Endodermal cell (in vitro differentiated cells): ENCODE results near the gene KLK4. TPM values are rescaled to one million over a fixed set of nuclear protein-coding genes. Genes with fewer than 3 reads are reported as not detected.

Experiments used
- DNase-seq: peaks from one replicate; pipeline ENCODE4 v3.0.0-alpha.2; 2017
- H3K27ac ChIP-seq: 2 replicates; pipeline ENCODE4 v1.5.1; 2013; ENCODE audit warnings: mild to moderate bottlenecking, low read depth, low read length, moderate library complexity
- H3K27me3 ChIP-seq: 2 replicates; pipeline ENCODE4 v1.6.1; 2013; ENCODE audit warnings: mild to moderate bottlenecking, low read length, moderate library complexity; ENCODE audit not compliant: insufficient read depth, control insufficient read depth, poor library complexity, severe bottlenecking
- H3K36me3 ChIP-seq: 2 replicates; pipeline ENCODE4 v1.7.0; 2013; ENCODE audit warnings: mild to moderate bottlenecking, low read length, moderate library complexity; ENCODE audit not compliant: control insufficient read depth, insufficient read depth
- H3K4me1 ChIP-seq: one replicate; pipeline ENCODE4 v1.7.0; 2013; ENCODE audit warnings: low read length; ENCODE audit not compliant: control insufficient read depth, insufficient read depth
- H3K4me3 ChIP-seq: 2 replicates; pipeline ENCODE4 v1.5.1; 2013; ENCODE audit warnings: mild to moderate bottlenecking, low read length, moderate library complexity
- H3K9ac ChIP-seq: 2 replicates; pipeline ENCODE4 v1.6.1; 2013; ENCODE audit warnings: mild to moderate bottlenecking, low read length, moderate library complexity; ENCODE audit not compliant: poor library complexity, severe bottlenecking; ENCODE audit errors: extremely low read depth
- H3K9me3 ChIP-seq: 2 replicates; pipeline ENCODE4 v1.6.1; 2013; ENCODE audit warnings: mild to moderate bottlenecking, low read length, moderate library complexity; ENCODE audit not compliant: control insufficient read depth
- H3K27ac Mint-ChIP-seq: 2 replicates; pipeline ENCODE4 v1.8.0; 2020; ENCODE audit warnings: mixed read lengths
- H3K27me3 Mint-ChIP-seq: 2 replicates; pipeline ENCODE4 v1.8.0; 2021; ENCODE audit warnings: mild to moderate bottlenecking, mixed read lengths; ENCODE audit not compliant: insufficient read depth
- H3K36me3 Mint-ChIP-seq: 2 replicates; pipeline ENCODE4 v1.8.0; 2020; ENCODE audit warnings: low read depth, mixed read lengths
- H3K4me1 Mint-ChIP-seq: 2 replicates; pipeline ENCODE4 v1.8.0; 2020; ENCODE audit warnings: mixed read lengths
- H3K4me3 Mint-ChIP-seq: 2 replicates; pipeline ENCODE4 v1.8.0; 2020; ENCODE audit warnings: mild to moderate bottlenecking, moderate library complexity, mixed read lengths
- H3K9me3 Mint-ChIP-seq: 2 replicates; pipeline ENCODE4 v1.8.0; 2020; ENCODE audit warnings: mild to moderate bottlenecking, mixed read lengths
- CTCF ChIP-seq: fragments of 200-600 bp; sonication (generic); conservative IDR thresholded peaks from 2 replicates; pipeline ENCODE4 v1.5.0; 2021; ENCODE audit warnings: antibody characterized with exemption, mild to moderate bottlenecking
- WGBS, 2 experiments: methylation state at CpG; one replicate each; pipeline versions ENCODE4 v1.1.5 to v1.1.7; 2013; ENCODE audit warnings: missing lambda C conversion rate in 2 of 2, mixed read lengths in 1 of 2; ENCODE audit not compliant: insufficient coverage in 1 of 2, insufficient read length in 1 of 2; 5-methylcytosine and 5-hydroxymethylcytosine counted together
- total RNA-seq, 2 donors: library from RNA; stranded (reverse); fragmentation: NEBNext Ultra II Directional in 1 of 2; extraction: Animal tissue kit (Norgen Biotek cat#: 25700) in 1 of 2; gene quantifications; 2 replicates in 1 of 2; 3 replicates in 1 of 2; pipeline ENCODE4 v1.2.1, GENCODE V29; 2021

Gene KLK4
- total RNA-seq, 2 donors from 2014 or later, result not detected

- Mint-ChIP-seq H3K4me1 (no peaks in the 10 kb centered on the region), H3K27ac (no peak within 1 kb of the TSS)
- no peak within 1 kb of the TSS for H3K9ac ChIP-seq
Measured at GRCh38 chr19:50952910-50953309, 41.7 kb upstream of the KLK4 start, which contains the start of gene KLK5. Gene KLK5 (minus strand): TSS chr19:50953038. CDS start chr19:50952657, 381 bp downstream.

GRCh38 chr19:50949861-50950260 is 38.7 kb upstream of the KLK4 start:
- Histone ChIP-seq H3K9ac (no peak overlapping the region), H3K4me1 (no peaks in the 10 kb centered on the region), H3K36me3 (no peaks in the 10 kb centered on the region), H3K27ac (no peak overlapping the region), H3K27me3 (no peaks in the 10 kb centered on the region), H3K4me3 (no peak overlapping the region), H3K9me3 (no peaks in the 10 kb centered on the region)
- Mint-ChIP-seq H3K36me3 (no peaks in the 10 kb centered on the region), H3K27ac (no peak overlapping the region), H3K4me3 (no peak overlapping the region), H3K4me1 (no peaks in the 10 kb centered on the region), H3K27me3 (peaks cover 15% of the 10 kb centered on the region), H3K9me3 (no peaks in the 10 kb centered on the region)
- 87 to 92% methylated on average over 10 to 19 of the region's 19 CpGs for WGBS, 2 experiments
- TF ChIP-seq CTCF, result no peak
- DNase-seq, result peak; percentile 55

More at GRCh38 chr19:50952910-50953309, 41.7 kb upstream of the KLK4 start, which contains the start of gene KLK5:
- Mint-ChIP-seq H3K4me3 (no peak within 1 kb of the TSS), H3K36me3 (no peaks in the 10 kb centered on the region), H3K27me3 (peaks cover 15% of the 10 kb centered on the region), H3K9me3 (no peaks in the 10 kb centered on the region)
- no peaks in the 10 kb centered on the region for H3K9me3 ChIP-seq
- WGBS, 2 experiments, result 54 to 71% methylated on average over 2 to 7 of the region's 7 CpGs
- no peaks in the 10 kb centered on the region for H3K27me3 ChIP-seq
- peak; percentile 72 for DNase-seq
- no peaks in the 10 kb centered on the region for H3K4me1 ChIP-seq
- no peaks in the 10 kb centered on the region for H3K36me3 ChIP-seq
- no peak for TF ChIP-seq CTCF
- H3K4me3 ChIP-seq, result no peak within 1 kb of the TSS
- no peak within 1 kb of the TSS for H3K27ac ChIP-seq

GRCh38 chr19:50947123-50947522 is 35.9 kb upstream of the KLK4 start:
- no peak for DNase-seq
- Histone ChIP-seq H3K27ac (no peak overlapping the region), H3K9me3 (no peaks in the 10 kb centered on the region), H3K27me3 (no peaks in the 10 kb centered on the region), H3K4me1 (no peaks in the 10 kb centered on the region), H3K4me3 (no peak overlapping the region), H3K36me3 (no peaks in the 10 kb centered on the region), H3K9ac (no peak overlapping the region)
- H3K9me3 Mint-ChIP-seq, result peaks cover 7% of the 10 kb centered on the region
- no peak overlapping the region for H3K27ac Mint-ChIP-seq
- H3K27me3 Mint-ChIP-seq, result peaks cover 29% of the 10 kb centered on the region
- 65 to 74% methylated on average over 4 of the region's 4 CpGs for WGBS, 2 experiments
- no peak overlapping the region for H3K4me3 Mint-ChIP-seq
- no peaks in the 10 kb centered on the region for H3K36me3 Mint-ChIP-seq
- TF ChIP-seq CTCF, result no peak
- no peaks in the 10 kb centered on the region for H3K4me1 Mint-ChIP-seq
